RPMI7951 (cell line): Measurements from ENCODE around the gene TNFRSF18. TPM values are rescaled to one million over a fixed set of nuclear protein-coding genes. Genes with fewer than 3 reads are reported as not detected.
"Not testable (repeated sequence)": the region's sequence is repeated elsewhere in the genome, so short reads cannot be mapped to it uniquely, and the experiment has no call there.

Experiments used
- DNase-seq: peaks from one replicate; pipeline ENCODE4 v3.0.0-alpha.2; 2012; ENCODE audit warnings: low read depth
- total RNA-seq: library from RNA; depleted of rRNA; stranded (reverse); fragments of >200 nt; shearing (Covaris generic); gene quantifications from 2 replicates; pipeline ENCODE4 v1.2.3, GENCODE V29; 2014

The TNFRSF18 gene
- total RNA-seq, 1 experiment from 2014 or later: not detected

DNA sequence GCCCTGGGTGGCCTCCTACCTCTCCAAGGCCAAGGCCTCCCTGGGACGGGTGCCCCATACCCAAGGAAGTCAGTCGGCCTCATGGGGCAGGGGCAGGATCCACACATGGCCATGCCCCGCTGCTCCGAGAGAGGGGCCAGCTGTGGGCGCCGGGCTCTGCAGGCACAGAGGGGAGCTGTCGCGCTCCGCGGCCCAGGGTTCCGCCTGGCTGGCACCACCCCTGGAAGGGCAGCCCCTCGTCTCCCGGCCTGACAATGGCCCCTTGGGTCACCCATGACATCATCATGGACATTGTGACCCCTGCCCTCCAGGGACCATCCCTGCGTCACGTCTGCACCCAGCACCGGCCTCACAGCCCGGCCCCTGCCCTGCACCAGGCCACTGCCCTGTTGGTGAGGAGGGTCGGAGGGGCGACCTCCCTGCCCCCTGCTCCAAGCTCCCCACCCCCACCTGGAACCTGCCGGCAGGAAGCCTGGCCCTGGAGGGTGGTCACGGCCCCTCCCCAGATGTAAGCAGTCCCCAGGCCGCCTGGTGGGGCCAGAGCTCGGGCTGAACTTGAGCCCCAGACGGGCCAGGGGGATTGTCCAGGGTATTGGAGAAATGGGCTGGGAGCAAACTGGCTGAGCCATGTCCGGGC is 26.9 kb downstream of the TNFRSF18 start:
- no peak for DNase-seq

DNA sequence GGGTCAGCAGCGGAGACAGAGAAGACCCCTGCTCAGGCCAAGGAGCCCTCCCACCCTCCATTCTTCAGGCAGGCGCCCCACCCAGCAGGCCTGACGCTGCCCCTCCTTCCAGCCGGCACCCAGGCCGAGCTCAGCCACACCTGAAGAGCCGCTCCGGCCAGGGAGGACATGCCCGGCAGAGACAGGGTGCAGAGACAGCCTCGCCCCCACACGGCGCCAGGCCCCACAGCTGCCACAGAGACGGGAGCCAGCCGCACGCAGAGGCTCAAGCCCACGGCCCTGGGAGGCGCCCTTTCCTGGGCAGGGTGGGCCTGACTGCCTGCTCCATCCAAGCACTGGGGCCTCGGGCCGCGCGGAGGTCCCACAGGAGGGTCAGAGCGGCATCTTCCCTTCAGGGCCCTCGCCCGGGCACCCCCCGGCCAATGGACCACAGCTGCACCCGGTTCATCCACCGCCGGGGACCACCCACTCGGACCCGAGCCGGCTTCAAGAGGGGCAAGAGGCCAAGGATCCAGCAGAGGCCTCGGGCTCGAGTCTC is 27.5 kb downstream of the TNFRSF18 start:
- DNase-seq: no peak

DNA sequence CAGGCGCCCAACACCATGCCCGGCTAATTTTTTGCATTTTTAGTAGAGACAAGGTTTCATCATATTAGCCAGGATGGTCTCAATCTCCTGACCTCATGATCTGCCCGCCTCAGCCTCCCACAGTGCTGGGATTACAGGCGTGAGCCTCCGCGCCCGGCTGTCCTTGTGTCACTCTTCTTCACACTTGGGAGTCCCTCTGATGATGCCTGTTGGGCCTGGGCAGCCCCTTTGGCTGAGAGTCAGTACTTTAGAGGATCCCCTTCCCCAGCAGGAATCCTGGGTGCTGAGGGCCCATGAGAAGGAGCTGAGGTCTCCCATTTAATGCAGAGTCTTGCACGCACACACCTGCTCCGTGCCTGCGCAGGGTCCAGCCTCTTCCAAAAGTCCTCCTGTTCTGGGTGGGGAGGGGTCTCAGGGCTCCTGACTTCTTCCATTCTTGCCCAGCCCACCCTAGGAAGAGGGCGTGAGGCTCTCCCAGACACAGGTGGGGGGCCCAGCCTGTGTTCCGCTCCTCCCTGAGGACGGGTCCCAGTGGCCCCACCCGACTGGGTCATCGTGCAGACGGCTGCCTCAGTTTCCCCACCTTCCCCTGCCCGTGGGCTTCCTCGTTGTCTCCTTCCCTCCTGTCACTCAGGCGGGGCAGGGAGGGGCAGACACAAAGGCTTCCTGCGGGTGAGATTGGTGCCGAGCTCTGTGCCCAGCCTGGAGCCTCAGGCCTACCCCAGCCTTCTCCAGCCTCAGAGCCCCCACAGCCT is 28.8 kb downstream of the TNFRSF18 start:
- no peak for DNase-seq

DNA sequence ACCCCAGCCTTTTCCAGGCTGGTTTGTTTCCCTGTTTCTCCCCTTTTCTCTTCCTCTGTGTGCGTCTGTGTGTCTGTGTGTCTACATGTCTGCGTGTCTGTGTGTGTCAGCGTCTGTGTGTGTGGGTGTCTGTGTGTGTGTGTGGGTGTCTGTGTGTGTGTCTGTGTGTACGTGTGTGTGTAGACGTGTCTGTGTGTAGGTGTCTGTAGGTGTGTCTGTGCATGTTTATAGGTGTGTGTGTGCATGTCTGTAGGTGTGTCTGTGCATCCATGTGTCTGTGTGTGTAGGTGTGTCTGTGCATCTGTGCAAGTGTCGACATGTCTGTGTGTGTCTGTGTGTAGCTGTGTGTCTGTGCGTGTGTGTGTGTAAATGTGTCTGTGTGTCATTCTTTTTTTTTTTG is 29.5 kb downstream of the TNFRSF18 start:
- no peak for DNase-seq

DNA sequence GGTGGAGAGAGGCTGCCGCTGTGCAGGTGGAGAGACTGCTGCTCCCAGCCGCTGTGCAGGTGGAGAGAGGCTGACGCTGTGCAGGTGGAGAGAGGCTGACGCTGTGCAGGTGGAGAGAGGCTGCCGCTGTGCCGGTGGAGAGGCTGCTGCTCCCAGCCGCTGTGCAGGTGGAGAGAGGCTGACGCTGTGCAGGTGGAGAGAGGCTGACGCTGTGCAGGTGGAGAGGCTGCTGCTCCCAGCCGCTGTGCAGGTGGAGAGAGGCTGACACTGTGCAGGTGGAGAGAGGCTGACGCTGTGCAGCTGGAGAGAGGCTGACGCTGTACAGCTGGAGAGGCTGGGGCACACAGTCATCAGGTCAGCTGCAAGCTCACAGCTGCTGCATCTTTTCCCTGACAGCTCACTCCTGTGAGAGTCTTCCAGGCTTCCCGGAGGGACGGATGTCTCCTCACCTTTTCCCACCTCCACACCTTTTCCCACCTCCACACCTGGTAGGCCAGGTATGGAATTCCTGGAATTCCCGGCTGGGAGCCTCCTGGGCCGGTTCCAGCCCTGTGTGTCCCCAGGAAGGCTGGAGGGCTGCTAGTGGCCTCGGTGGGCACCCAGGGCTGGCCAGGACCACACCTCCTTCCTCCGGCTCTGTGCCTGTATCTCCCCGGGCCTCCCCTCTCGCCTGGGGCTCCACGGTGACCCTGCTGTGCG is 30.2 kb downstream of the TNFRSF18 start:
- DNase-seq: not testable (repeated sequence)

DNA sequence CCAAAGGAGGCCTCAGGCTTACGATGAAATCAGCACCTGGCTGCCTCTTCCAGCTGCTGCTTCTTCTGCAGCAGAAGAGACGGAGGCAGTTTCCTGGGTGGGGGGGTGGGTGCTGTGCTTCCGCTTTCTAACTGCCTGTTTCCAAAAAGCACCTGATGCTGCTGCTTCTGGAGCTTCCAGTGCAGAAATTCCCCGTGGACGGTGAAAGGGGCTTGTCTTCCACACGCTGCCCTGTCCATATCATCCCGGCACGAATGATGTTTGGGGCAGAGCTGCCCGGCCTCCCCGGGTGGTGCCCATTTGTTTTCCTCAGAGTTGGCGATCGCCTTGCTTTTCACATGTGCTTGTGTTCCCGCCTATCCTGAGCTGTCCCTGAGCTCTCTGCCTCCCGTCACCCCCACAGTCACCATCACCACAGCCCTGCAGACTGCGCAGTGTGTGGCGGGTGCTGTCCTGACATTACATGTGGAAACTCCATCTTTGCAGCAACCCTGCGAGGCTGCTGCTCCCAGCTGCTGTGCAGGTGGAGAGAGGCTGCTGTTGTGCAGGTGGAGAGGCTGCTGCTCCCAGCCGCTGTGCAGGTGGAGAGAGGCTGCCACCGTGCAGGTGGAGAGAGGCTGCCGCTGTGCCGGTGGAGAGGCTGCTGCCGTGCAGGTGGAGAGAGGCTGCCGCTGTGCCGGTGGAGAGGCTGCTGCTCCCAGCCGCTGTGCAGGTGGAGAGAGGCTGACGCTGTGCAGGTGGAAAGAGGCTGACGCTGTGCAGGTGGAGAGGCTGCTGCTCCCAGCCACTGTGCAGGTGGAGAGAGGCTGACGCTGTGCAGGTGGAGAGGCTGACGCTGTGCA is 30.9 kb downstream of the TNFRSF18 start:
- no peak for DNase-seq

DNA sequence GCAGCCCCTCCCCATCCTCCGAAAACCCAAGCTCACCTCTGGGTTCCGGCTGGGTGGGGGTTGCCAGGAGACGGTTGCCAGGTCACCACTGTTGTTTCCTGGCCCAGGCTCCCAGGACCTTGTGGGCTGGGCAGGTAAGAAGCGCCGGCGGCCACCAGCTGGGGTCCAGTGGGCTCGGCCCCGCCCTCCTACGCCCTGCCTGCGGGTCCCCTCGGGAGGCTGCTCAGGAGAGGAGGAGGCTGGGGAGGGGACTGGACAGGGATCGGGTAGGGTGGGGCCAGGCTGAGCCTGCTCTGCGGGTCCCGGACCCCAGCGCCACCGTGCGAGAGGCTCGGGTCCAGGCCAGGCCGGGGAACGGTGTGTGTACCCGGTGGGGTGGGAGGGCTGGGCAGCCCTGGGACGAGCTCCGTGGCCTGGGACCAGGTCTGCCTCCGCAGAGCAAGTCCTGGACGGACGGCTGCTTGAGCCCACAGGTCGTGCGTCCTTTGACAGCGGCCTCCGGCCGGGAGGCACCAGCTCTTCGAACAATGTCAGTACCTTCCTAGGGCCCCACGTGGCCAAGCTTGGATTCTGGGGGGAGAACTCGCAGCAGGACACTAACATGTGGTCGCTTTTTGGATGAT is 32.5 kb downstream of the TNFRSF18 start, which contains the start of gene TTLL10:
Gene TTLL10 (plus strand): TSS at position 88 of the 623 bp plus-strand sequence. CDS start 5,336 bp downstream, outside the sequence.
- DNase-seq: no peak

DNA sequence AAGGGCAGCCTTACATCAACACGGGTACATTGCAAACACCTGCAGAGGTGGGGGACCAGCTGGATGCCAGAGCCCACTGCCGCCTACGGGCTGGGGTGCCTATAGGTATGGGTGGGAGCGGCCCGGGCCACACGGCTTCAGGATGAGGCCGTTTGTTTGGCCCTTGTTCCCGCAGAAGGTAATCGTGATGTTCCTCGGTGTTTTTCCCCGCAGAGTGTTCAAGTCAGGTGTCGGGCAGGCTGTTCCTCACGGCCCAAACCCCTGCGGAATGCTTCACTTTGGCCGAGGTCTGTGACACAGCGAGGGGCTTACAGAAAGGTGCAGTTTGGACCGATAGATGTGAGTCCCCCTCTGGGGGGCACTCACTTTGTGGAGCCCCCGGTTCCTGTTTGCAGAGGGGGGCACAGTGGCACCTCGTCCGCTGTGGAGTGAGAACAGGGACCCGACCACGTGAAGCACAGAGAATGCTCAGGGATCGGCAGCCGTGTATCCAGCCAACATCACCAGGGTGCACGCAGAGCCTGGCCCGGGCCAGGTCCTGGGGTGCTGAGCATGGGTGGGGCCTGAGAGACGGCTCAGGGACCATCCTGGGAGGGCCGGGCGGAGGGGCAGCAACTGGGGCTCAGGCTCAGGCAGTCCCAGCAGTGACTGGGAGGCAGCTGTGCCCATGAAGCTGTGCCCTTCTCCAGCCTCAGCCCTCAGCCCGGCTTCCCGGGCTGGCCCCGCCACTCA is 33.2 kb downstream of the TNFRSF18 start:
- DNase-seq: no peak

DNA sequence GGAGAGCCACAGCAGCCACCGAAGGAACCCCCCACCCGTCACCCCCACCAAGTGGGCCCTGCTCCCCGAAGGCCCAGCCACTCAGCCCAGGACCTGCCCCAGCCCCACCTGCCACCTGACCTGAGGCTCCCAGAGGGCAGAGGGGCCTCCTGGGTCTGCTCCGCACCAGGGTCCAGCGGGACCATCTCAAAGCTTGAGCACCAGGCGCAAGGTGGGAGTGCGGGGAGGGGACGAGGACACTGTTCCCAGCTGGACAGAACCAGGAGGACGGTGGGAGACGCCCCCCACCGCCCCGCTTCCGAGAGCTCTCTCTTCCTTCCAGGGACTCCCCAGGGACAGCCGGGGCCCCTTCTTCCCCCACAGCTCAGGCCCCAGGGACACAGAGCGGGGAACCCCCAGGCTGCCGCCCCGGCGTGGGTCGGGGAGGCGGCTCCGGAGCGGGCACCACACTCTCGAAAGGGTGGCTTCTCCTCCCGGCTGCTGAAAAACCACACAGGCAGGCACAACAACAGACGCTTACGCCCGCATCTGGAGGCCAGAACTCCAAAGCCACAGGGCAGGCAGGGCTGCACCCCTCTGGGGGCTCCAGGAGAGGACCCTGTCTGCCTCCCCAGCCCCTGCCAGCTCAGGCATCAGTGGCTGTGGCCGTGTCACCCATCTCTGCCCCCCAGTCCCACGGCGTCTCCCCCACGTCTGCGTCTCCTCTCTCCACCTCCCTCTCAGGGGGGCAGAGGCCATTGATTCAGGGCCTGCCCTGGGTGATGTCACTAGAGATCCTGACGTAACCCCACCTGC is 34.6 kb downstream of the TNFRSF18 start:
- DNase-seq: no peak

DNA sequence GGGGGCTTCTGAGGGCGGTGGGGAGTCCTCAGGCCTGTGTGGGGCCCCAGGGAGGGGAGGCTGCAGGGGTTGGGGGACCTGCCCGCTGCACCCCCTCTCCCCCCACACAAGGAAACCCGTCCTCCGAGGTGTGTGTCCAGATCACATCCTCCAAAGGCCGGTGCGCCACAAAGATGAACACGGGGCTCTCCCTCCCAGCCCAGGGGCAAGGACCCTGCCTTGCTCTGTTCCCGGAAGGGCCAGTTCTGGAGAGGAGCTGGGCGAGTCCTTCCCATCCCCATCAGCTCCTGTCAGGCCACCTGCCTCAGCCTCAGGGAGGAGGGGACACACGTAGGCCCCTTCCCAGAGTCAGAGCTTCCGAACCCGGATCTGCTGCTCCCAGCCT is 35.2 kb downstream of the TNFRSF18 start:
- no peak for DNase-seq

DNA sequence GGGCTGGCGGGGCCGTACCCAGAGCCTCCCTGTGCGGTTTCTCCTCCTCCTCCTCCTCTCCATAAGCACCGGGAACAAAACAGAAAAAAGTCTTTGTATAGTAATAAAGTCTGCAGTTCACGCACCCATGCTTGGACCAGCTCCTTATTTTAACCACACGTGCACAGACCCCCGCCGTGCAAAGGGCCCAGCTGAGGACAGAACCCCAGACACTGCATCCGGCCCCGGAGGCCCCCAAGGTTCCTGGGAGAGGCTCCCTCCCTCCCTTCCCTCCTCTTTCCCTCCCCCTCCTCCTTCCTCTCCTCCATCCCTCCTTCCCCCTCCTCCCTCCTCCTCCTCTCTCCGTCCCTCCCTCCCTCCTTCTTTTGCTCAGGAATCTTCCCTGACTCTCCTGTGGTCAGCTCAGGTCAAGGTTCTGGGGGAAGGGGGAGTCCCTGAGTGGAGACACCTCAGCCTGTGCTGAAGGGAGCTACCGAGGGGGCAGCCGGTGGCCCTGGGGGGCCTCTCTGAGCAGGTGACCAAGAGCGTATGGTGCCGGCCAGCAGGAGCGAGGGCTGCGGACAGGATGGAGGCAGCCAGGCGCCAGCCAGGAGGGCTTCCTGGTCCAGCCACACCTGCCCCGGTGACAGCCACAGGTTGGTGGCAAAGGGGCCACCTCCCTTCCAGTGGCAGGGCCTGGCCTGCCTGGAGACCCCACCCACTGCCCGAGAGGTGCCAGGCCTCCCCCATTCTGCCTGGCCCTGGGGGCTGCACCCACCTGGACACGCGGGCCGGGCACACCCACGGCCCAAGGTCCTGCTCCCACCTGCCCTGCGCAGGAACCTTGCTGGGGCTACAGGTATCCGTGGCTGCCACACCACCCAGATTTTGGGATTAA is 35.9 kb downstream of the TNFRSF18 start:
- no peak for DNase-seq

DNA sequence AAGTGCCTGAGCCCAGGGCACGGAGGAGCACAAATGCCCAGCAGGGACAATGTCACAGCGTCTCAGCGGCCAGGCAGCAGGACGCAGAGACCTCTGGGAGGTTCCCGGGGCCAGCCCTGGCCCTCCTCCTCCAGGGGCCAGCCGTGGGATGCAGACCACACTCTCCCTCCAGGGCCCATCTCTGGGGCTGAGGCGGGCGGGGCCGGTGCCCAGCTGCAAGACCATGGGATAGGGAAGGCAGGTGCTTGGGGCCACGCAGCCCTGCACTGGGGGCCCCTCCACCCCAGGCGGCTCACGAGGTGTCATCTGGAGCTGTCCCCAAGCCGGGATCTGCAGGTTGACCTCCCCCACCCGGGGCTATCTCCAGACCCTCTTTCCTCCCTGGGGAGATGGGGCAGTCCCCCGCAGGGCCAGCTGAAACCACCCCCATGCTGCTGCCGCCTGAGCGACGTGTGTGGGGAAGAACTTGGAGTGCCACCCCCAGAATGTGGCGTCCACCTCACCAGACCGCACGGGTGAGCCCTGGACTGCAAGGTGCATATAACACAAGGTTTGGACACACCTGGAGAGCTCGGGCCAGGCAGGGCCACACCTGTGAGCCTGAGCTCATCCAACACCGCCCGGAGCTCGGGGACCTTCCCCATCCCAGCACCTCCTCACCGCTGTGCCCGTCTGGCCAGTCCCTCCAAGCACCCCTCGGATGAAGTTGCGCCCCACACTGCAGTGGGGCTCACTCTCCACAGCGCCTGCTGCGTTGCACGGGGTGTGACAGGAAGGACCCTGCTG is 36.8 kb downstream of the TNFRSF18 start:
- no peak for DNase-seq

DNA sequence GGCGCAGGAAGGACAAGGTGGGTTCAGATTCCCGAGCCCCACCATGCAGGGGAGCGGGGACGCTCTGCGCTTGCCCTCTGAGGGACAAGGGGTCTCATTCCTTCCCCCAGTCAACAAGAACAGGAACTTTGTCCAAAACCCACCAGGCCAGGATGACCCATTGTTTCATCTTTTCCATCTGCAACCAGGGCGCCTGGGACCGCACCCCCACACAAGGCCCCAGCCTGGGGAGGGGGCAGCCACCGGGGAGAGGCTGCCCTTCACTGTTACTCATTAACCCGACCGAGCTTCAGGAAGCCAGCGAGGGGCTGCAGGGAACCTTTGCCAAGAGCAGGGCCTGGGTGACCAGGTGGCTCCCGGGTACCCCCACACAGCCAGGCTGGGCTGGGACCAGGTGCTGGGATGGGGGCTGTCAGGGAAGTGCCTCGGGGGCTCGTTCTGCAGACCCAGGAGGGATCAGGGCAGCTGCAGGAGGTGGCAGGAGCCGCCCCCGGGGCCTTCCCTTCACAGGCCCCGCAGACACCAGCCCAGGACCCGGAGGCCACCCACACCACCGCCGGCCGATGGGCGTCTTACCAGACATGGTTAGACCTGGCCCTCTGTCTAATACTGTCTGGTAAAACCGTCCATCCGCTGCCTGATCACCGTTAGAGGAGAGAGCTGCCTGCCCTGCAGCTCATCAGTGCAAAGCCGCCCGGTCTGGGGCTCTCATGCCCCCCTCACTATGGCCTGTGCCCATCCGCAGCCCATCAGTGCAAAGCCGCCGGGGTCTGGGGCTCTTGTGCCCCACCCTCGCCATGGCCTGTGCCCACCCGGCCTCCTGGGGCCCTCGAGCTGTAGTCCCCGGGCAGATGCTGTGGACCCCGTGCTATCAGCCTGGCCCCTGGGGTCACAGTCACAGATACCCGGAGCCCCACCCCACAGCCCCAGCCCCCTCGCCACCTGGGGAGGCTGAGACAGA is 37.7 kb downstream of the TNFRSF18 start:
- DNase-seq: no peak

DNA sequence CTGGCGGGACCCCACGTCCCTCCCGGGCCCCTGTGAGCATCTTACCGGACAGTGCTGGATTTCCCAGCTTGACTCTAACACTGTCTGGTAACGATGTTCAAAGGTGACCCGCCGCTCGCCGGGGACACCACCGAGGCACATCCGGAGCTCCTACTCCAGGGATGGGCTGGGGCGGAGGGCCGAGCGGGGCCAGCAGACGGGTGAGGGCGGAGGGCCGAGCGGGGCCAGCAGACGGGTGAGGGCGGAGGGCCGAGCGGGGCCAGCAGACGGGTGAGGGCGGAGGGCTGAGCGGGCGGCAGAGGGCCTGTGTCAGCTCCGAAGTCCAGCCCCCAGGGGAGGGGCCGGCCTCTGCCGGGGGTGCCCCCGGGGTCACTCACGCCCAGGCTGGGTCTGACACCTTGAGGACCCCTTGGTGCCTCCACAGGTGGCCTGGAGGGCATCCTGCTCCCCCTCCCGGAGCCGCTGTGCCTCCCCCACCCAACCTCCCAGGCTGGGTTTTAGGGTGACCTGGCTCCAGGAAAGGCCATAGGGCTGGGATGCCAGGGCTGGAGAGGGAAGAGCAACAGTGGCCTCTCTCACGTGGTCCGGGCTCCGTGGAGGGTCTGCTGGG is 38.4 kb downstream of the TNFRSF18 start:
- no peak for DNase-seq

DNA sequence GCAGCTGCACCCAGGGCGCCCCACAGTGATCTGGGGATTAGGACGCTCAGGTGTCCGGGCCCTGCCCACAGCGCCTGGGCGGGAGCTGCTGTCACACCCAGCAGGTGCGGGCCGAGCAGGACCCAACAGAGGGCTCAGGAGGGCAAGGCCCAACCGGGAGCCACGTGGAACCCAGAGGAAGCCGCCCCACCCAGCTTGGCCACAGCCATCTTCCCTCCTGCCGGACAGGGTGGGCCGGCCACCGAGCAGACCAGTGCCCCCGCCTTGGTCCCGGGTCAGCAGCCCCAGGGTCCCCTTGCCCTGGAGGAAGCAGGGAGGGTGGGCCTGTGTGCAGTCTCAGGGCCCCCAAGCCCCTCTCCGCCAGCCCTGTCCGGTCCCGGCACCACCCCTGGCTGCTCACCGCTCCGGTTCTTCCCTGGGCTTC is 39.0 kb downstream of the TNFRSF18 start:
- DNase-seq: no peak
